Hindlimb muscle (tissue), 1 donor: ENCODE data around the gene C8B. TPM values are rescaled to one million over a fixed set of nuclear protein-coding genes. Genes with fewer than 3 reads are reported as not detected.

Experiments
- DNase-seq: peaks from one replicate; pipeline ENCODE4 v3.0.0-alpha.2; 2013
- polyA plus RNA-seq: library from polyadenylated mRNA; unstranded; fragments of 120-200 nt; gene quantifications from one replicate; pipeline ENCODE4 v1.2.1, GENCODE V29; 2013; ENCODE audit not compliant: insufficient read length

Gene C8B
- polyA plus RNA-seq, 1 donor = not detected

- DNase-seq = no peak
Measured at GRCh38 chr1:56970280-56970679, 4.5 kb upstream of the C8B start.

- no peak for DNase-seq
Measured at GRCh38 chr1:56968878-56969495, 3.2 kb upstream of the C8B start.

- peak; percentile 1 for DNase-seq
Measured at GRCh38 chr1:56967900-56968832, 2.4 kb upstream of the C8B start.

GRCh38 chr1:56967355-56967754 lies 1.5 kb upstream of the C8B start:
- DNase-seq = no peak

GRCh38 chr1:56966698-56966999 lies 834 bp upstream of the C8B start:
- no peak for DNase-seq

- DNase-seq = no peak
Measured at GRCh38 chr1:56965191-56965590, 624 bp downstream of the C8B start.

- no peak for DNase-seq
Measured at GRCh38 chr1:56964349-56965017, 1.3 kb downstream of the C8B start.

- DNase-seq = no peak
Measured at GRCh38 chr1:56963667-56964066, 2.1 kb downstream of the C8B start.

- no peak for DNase-seq
Measured at GRCh38 chr1:56961426-56961825, 4.4 kb downstream of the C8B start.

GRCh38 chr1:56958526-56958925 lies 7.3 kb downstream of the C8B start:
- no peak for DNase-seq

GRCh38 chr1:56957931-56958330 lies 7.9 kb downstream of the C8B start:
- no peak for DNase-seq

GRCh38 chr1:56954664-56955063 lies 11.2 kb downstream of the C8B start:
- no peak for DNase-seq

- DNase-seq = no peak
Measured at GRCh38 chr1:56953386-56953785, 12.4 kb downstream of the C8B start.

- DNase-seq = no peak
Measured at GRCh38 chr1:56952501-56952900, 13.3 kb downstream of the C8B start.

- no peak for DNase-seq
Measured at GRCh38 chr1:56948403-56949023, 17.3 kb downstream of the C8B start.

GRCh38 chr1:56940039-56940438 lies 25.8 kb downstream of the C8B start:
- DNase-seq = no peak

GRCh38 chr1:56939209-56939608 lies 26.6 kb downstream of the C8B start:
- DNase-seq = no peak

GRCh38 chr1:56938646-56939045 lies 27.2 kb downstream of the C8B start:
- DNase-seq = no peak

GRCh38 chr1:56934430-56935060 lies 31.3 kb downstream of the C8B start:
- DNase-seq = no peak

- DNase-seq = no peak
Measured at GRCh38 chr1:56933606-56934005, 32.2 kb downstream of the C8B start.

GRCh38 chr1:56933161-56933560 lies 32.7 kb downstream of the C8B start:
- DNase-seq = no peak

GRCh38 chr1:56931686-56932085 lies 34.1 kb downstream of the C8B start:
- DNase-seq = no peak

GRCh38 chr1:56931211-56931610 lies 34.6 kb downstream of the C8B start:
- DNase-seq = no peak
